MCF 10A (cell line): ENCODE measurements around the gene RDH5. TPM values are rescaled to one million over a fixed set of nuclear protein-coding genes. Genes with fewer than 3 reads are reported as not detected.

ENCODE experiments used
- BruUV-seq: library from RNA; stranded (reverse); fragments of 400-500 nt; replicated peaks from 2 replicates; lab custom pipeline; 2021; lab: Mats Ljungman, UMichigan
- CTCF ChIA-PET: fragments of 300-600 bp; sonication (Branson Sonifier 250); formaldehyde crosslinking; extraction: SDS; loops from one replicate; lab custom pipeline; 2021; ENCODE audit warnings: antibody characterized with exemption, inconsistent platforms; lab: Yijun Ruan, JAX
- POLR2A ChIA-PET: fragments of 300-600, 350-650 bp; sonication (Branson Sonifier 250); formaldehyde crosslinking; extraction: SDS; loops from one replicate; lab custom pipeline; 2020; ENCODE audit warnings: antibody characterized with exemption, inconsistent platforms; lab: Yijun Ruan, JAX
- DNase-seq: peaks from one replicate; pipeline ENCODE4 v3.0.0-alpha.2; 2018; ENCODE audit not compliant: unreplicated experiment
- H3K27ac Mint-ChIP-seq: one replicate; pipeline ENCODE4 v1.8.0; 2022; ENCODE audit warnings: mild to moderate bottlenecking, low read depth, mixed read lengths; ENCODE audit not compliant: unreplicated experiment
- H3K27me3 Mint-ChIP-seq: one replicate; pipeline ENCODE4 v1.8.0; 2022; ENCODE audit warnings: mixed read lengths; ENCODE audit not compliant: insufficient read depth, unreplicated experiment
- H3K36me3 Mint-ChIP-seq: one replicate; pipeline ENCODE4 v1.8.0; 2022; ENCODE audit warnings: mild to moderate bottlenecking, moderate library complexity, mixed read lengths; ENCODE audit not compliant: insufficient read depth, unreplicated experiment
- H3K4me1 Mint-ChIP-seq: one replicate; pipeline ENCODE4 v1.8.0; 2022; ENCODE audit warnings: mixed read lengths; ENCODE audit not compliant: insufficient read depth, unreplicated experiment
- H3K4me3 Mint-ChIP-seq: one replicate; pipeline ENCODE4 v1.8.0; 2022; ENCODE audit warnings: mild to moderate bottlenecking, moderate library complexity, mixed read lengths; ENCODE audit not compliant: unreplicated experiment
- H3K9me3 Mint-ChIP-seq: one replicate; pipeline ENCODE4 v1.8.0; 2022; ENCODE audit warnings: mixed read lengths; ENCODE audit not compliant: unreplicated experiment
- intact Hi-C: fragments of 100-400 bp; cut with micrococcal nuclease; formaldehyde crosslinking; loops from 2 replicates; pipeline ENCODE4 v1.14.1; 2022
- total RNA-seq: library from RNA; stranded (reverse); gene quantifications from 2 replicates; pipeline ENCODE4 v1.2.3, GENCODE V29; 2022
- TF ChIP-seq, protein P1 (sequence below): fragments of 200-600 bp; IDR thresholded peaks from one replicate; pipeline ENCODE4 v1.8.0; 2022; ENCODE audit warnings: antibody characterized with exemption, mild to moderate bottlenecking; ENCODE audit not compliant: unreplicated experiment

The RDH5 gene
- total RNA-seq, 1 experiment from 2014 or later = 2.5 TPM

DNA sequence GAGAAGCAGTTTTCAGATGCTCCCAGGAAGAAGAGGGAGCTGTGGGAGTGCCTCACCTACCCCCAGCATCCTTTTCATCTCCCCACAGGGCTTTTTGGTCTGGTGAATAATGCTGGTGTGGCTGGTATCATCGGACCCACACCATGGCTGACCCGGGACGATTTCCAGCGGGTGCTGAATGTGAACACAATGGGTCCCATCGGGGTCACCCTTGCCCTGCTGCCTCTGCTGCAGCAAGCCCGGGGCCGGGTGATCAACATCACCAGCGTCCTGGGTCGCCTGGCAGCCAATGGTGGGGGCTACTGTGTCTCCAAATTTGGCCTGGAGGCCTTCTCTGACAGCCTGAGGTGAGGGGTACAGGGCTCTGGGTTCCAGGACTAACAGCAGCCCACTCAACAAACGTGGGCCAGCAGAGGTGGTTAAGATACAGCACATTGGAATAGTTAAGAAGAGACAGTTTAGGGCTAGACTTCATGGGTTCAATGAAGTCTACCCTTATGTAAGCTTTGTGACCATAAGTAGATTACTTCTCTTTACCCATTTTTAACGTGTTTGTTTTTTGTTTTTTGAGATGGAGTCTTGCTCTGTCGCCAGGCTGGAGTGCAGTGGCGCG is 1.5 kb downstream of the RDH5 start:
- TF ChIP-seq, protein P1, sequence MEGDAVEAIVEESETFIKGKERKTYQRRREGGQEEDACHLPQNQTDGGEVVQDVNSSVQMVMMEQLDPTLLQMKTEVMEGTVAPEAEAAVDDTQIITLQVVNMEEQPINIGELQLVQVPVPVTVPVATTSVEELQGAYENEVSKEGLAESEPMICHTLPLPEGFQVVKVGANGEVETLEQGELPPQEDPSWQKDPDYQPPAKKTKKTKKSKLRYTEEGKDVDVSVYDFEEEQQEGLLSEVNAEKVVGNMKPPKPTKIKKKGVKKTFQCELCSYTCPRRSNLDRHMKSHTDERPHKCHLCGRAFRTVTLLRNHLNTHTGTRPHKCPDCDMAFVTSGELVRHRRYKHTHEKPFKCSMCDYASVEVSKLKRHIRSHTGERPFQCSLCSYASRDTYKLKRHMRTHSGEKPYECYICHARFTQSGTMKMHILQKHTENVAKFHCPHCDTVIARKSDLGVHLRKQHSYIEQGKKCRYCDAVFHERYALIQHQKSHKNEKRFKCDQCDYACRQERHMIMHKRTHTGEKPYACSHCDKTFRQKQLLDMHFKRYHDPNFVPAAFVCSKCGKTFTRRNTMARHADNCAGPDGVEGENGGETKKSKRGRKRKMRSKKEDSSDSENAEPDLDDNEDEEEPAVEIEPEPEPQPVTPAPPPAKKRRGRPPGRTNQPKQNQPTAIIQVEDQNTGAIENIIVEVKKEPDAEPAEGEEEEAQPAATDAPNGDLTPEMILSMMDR = no peak
- POLR2A ChIA-PET = no interaction called here
- Mint-ChIP-seq H3K27ac (no peak overlapping the region), H3K36me3 (peaks cover 31% of the 10 kb centered on the region), H3K27me3 (no peaks in the 10 kb centered on the region), H3K4me3 (no peak overlapping the region), H3K4me1 (peaks cover 15% of the 10 kb centered on the region), H3K9me3 (no peaks in the 10 kb centered on the region)
- no peak for DNase-seq
- BruUV-seq = no TSS peak
- intact Hi-C loops = loop anchor here (1.0 to 2.0 kb wide), 5 partner anchors 40 to 532 kb away; a partner anchor contains a TSS
- CTCF ChIA-PET = interaction anchor here (0.5 to 1.5 kb wide), 7 partner anchors 10 to 1189 kb away, joined by 3 to 5 read pairs (median 3); no protein-coding TSS in a partner anchor

DNA sequence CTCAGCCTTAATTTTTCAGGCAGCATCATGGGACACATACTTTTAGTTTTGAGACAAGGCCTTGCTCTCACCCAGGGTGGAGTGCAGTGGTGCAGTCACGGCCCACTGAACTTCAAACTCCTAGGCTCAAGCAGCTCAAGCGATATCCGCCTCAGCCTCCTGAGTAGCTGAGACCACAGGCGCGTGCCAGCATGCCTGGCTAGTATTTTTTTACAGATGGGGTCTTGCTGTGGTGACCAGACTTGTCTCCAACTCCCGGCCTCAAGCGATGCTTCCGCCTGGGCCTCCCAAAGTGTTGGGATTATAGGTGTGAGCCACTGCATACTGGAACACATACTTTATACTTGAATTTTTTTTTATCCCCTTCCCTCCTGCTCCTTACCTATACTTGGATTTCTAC is 2.8 kb downstream of the RDH5 start:
- no peak for DNase-seq
- Mint-ChIP-seq H3K36me3 (peaks cover 42% of the 10 kb centered on the region), H3K27me3 (no peaks in the 10 kb centered on the region), H3K4me3 (no peak overlapping the region), H3K9me3 (no peaks in the 10 kb centered on the region), H3K4me1 (peaks cover 14% of the 10 kb centered on the region), H3K27ac (no peak overlapping the region)
- ChIA-PET CTCF (no interaction called here), POLR2A (interaction anchor here (0.5 to 0.6 kb wide), 2 partner anchors 1022 to 1262 kb away, joined by 4 read pairs; no protein-coding TSS in a partner anchor)
- TF ChIP-seq, protein P1 = no peak
- intact Hi-C loops = no loop called here
- BruUV-seq = no TSS peak

DNA sequence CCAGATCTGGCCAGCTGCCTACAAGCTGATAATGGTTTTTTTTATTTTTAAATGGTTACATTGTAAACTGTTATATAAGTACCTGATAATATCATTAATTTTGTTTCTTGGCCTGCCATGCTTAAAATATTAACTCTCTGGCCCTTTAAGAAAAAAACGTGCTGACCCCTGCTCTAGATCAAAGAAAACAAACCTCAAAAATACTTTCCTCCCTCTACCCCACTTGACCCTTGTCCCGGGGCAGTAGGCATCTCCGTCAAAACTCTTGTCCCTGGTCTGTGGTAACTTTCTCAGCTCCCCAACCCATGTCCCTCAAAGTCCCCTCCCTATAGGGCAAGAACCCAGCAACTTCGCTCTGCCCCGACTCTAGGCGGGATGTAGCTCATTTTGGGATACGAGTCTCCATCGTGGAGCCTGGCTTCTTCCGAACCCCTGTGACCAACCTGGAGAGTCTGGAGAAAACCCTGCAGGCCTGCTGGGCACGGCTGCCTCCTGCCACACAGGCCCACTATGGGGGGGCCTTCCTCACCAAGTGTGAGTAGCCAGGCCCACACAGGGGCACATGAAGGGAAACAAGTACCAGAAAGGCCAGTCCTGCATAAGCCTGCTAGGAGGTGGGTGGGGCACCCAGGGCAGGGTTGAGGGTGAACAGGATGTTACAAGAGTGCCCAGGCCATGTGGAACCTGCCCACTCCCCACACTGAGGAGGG is 3.5 kb downstream of the RDH5 start:
- no TSS peak for BruUV-seq
- ChIA-PET CTCF (interaction anchor here (0.9 kb wide), 1 partner anchor 12 kb away, joined by 4 read pairs; no protein-coding TSS in a partner anchor), POLR2A (interaction anchor here (0.6 kb wide), 1 partner anchor 1023 kb away, joined by 4 read pairs; no protein-coding TSS in a partner anchor)
- Mint-ChIP-seq H3K4me1 (peaks cover 8% of the 10 kb centered on the region), H3K27me3 (no peaks in the 10 kb centered on the region), H3K9me3 (no peaks in the 10 kb centered on the region), H3K27ac (no peak overlapping the region), H3K36me3 (peaks cover 42% of the 10 kb centered on the region), H3K4me3 (no peak overlapping the region)
- no peak for DNase-seq
- TF ChIP-seq, protein P1 = no peak
- intact Hi-C loops = no loop called here
